GM21381 (cell line): Measurements from ENCODE around the gene SEC11C.

ENCODE experiments used
- ATAC-seq: cut with Tn5 transposase; IDR thresholded peaks from one replicate; pipeline ENCODE4 v1.9.1; 2021; ENCODE audit warnings: mild to moderate bottlenecking, moderate library complexity; ENCODE audit not compliant: unreplicated experiment

SEC11C gene

GRCh38 chr18:59207506-59207905 is 67.8 kb downstream of the SEC11C start:
- no peak for ATAC-seq
